Endothelial cell of umbilical vein (primary cell): ENCODE measurements around the gene ADD2.

Experiments used
- CTCF ChIP-seq, 2 donors: IDR thresholded peaks; 1 replicate in 1 of 2; 2 replicates in 1 of 2; pipeline ENCODE4 v1.5.1; 2011; ENCODE audit warnings: low read length in 2 of 2, mild to moderate bottlenecking in 2 of 2, moderate library complexity in 2 of 2, control low read depth in 1 of 2, inconsistent platforms in 1 of 2, low read depth in 1 of 2; ENCODE audit not compliant: insufficient read depth in 1 of 2; ENCODE audit errors: extremely low read depth in 1 of 2
- EZH2 ChIP-seq: IDR thresholded peaks from 2 replicates; pipeline ENCODE4 v1.6.1; 2012; ENCODE audit warnings: borderline replicate concordance, low read depth, mild to moderate bottlenecking, moderate library complexity, low read length, inconsistent platforms; ENCODE audit not compliant: severe bottlenecking
- FOS ChIP-seq: IDR thresholded peaks from 2 replicates; pipeline ENCODE4 v1.6.1; 2011; ENCODE audit warnings: mild to moderate bottlenecking, low read length, moderate library complexity, borderline replicate concordance; ENCODE audit not compliant: insufficient read depth
- GATA2 ChIP-seq: IDR thresholded peaks from 2 replicates; pipeline ENCODE4 v1.7.0; 2011; ENCODE audit warnings: low read depth, mild to moderate bottlenecking, moderate library complexity, mixed read lengths, low read length; ENCODE audit not compliant: insufficient read length, insufficient read depth
- JUN ChIP-seq: IDR thresholded peaks from 2 replicates; pipeline ENCODE4 v1.6.1; 2011; ENCODE audit warnings: borderline replicate concordance, low read depth; ENCODE audit not compliant: insufficient read length, insufficient read depth
- POLR2A ChIP-seq: IDR thresholded peaks from 2 replicates; pipeline ENCODE4 v1.6.1; 2012; ENCODE audit warnings: low read depth, mild to moderate bottlenecking, control low read depth, low read length
- POLR2AphosphoS5 ChIP-seq: IDR thresholded peaks from 2 replicates; pipeline ENCODE4 v1.6.1; 2012; ENCODE audit warnings: low read depth, mild to moderate bottlenecking, control low read depth, low read length, moderate library complexity; ENCODE audit not compliant: insufficient read depth
- TF ChIP-seq, protein P1 (sequence below): IDR thresholded peaks from 2 replicates; pipeline ENCODE4 v1.6.1; 2011; ENCODE audit not compliant: insufficient read depth, insufficient read length

- TF ChIP-seq POLR2A (no peak), JUN (no peak), CTCF (IDR thresholded peaks at IDR 0.05; ENCODE audit: extremely low read depth in 1 of 2, insufficient read depth in 1 of 2, low read depth in 1 of 2, low read length in 2 of 2) (no peak), EZH2 (no peak), GATA2 (no peak), POLR2AphosphoS5 (no peak), FOS (no peak)
- TF ChIP-seq, protein P1, sequence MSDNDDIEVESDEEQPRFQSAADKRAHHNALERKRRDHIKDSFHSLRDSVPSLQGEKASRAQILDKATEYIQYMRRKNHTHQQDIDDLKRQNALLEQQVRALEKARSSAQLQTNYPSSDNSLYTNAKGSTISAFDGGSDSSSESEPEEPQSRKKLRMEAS: no peak
Measured at GRCh38 chr2:70717431-70718038, 50.5 kb downstream of the ADD2 start.
